ENCODE data around the gene FLRT2. TPM values are rescaled to one million over a fixed set of nuclear protein-coding genes. Genes with fewer than 3 reads are reported as not detected.

The FLRT2 gene
- polyA plus RNA-seq, 3 donors, result 0.01 TPM; not detected in 2

DNA sequence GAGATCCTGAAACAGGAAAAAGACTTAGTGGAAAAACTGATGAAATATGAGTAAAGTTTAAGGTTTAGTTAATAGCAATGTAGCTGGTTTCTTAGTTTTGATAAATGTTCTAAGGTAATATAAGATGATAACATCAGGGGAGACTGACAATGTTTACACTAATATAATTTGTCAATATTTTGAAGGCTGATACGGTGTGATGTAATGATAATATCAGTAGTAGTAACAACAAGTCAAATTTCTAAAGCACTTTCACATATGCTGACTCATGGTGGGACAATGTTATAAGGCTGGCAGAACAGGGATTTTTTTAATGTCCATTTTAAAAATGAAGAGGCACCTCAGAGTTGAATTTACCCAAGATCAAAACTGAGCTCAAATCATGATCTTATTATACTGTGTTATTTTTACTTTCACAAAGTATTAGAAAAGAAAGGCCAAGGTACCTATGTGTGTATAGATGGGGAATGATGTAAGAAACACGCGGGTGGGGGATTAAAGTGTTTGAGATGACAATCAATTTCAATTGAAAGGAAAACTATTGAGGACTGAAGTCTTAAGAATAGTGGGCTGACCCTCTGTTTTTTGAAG lies 2.4 kb upstream of the FLRT2 start:
- Histone ChIP-seq H3K27me3 (ENCODE audit: control insufficient read depth in 2 of 2, insufficient read depth in 2 of 2, low read length in 2 of 2) (peaks cover 33 to 62% of the 10 kb centered on the region in 2 donors), H3K4me3 (replicated peaks in 1 of 3; ENCODE audit: low read depth in 2 of 3, low read length in 3 of 3) (no peak overlapping the region), H3K9ac (ENCODE audit: insufficient read depth, low read length, poor library complexity, severe bottlenecking) (no peak overlapping the region), H3K27ac (ENCODE audit: low read depth in 1 of 2, low read length in 2 of 2) (no peak overlapping the region), H3K79me2 (ENCODE audit: insufficient read depth, low read length) (no peaks in the 10 kb centered on the region), H3K9me3 (replicated peaks in 1 of 2; ENCODE audit: control insufficient read depth in 1 of 2, insufficient read depth in 1 of 2, low read length in 2 of 2) (peaks cover 0 to 33% of the 10 kb centered on the region in 2 donors), H3K4me2 (replicated peaks; ENCODE audit: extremely low read depth, low read length, poor library complexity, severe bottlenecking) (no peak overlapping the region), H3K36me3 (replicated peaks in 1 of 2; ENCODE audit: control insufficient read depth in 1 of 2, insufficient read depth in 2 of 2, low read length in 2 of 2) (no peaks in the 10 kb centered on the region), H3K4me1 (ENCODE audit: control insufficient read depth in 1 of 2, insufficient read depth in 2 of 2, low read length in 2 of 2) (peaks cover 32 to 35% of the 10 kb centered on the region in 2 donors), H2AFZ (ENCODE audit: insufficient read depth, low read depth, low read length, poor library complexity, severe bottlenecking) (no peak overlapping the region), H4K20me1 (ENCODE audit: insufficient read depth, low read length) (no peaks in the 10 kb centered on the region)
- Mint-ChIP-seq H3K27me3 (ENCODE audit: low read depth in 3 of 3) (peaks cover 45 to 61% (median 48%) of the 10 kb centered on the region in 3 donors), H3K4me1 (peaks cover 43% of the 10 kb centered on the region), H3K27ac (no peak overlapping the region), H3K36me3 (peaks cover 1 to 14% of the 10 kb centered on the region in 2 donors), H3K9me3 (peaks cover 0 to 26% (median 15%) of the 10 kb centered on the region in 7 donors), H3K4me3 (peak overlapping the region in 1 of 2 donors; percentile 2)
- intact Hi-C loops (cut with micrococcal nuclease), result no loop called here
- WGBS (ENCODE audit: insufficient coverage), result no CpG with 5 or more reads among the region's 3 CpGs
- no peak for DNase-seq
- TF ChIP-seq, protein P1, sequence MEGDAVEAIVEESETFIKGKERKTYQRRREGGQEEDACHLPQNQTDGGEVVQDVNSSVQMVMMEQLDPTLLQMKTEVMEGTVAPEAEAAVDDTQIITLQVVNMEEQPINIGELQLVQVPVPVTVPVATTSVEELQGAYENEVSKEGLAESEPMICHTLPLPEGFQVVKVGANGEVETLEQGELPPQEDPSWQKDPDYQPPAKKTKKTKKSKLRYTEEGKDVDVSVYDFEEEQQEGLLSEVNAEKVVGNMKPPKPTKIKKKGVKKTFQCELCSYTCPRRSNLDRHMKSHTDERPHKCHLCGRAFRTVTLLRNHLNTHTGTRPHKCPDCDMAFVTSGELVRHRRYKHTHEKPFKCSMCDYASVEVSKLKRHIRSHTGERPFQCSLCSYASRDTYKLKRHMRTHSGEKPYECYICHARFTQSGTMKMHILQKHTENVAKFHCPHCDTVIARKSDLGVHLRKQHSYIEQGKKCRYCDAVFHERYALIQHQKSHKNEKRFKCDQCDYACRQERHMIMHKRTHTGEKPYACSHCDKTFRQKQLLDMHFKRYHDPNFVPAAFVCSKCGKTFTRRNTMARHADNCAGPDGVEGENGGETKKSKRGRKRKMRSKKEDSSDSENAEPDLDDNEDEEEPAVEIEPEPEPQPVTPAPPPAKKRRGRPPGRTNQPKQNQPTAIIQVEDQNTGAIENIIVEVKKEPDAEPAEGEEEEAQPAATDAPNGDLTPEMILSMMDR (IDR thresholded peaks at IDR 0.05), result no peak

DNA sequence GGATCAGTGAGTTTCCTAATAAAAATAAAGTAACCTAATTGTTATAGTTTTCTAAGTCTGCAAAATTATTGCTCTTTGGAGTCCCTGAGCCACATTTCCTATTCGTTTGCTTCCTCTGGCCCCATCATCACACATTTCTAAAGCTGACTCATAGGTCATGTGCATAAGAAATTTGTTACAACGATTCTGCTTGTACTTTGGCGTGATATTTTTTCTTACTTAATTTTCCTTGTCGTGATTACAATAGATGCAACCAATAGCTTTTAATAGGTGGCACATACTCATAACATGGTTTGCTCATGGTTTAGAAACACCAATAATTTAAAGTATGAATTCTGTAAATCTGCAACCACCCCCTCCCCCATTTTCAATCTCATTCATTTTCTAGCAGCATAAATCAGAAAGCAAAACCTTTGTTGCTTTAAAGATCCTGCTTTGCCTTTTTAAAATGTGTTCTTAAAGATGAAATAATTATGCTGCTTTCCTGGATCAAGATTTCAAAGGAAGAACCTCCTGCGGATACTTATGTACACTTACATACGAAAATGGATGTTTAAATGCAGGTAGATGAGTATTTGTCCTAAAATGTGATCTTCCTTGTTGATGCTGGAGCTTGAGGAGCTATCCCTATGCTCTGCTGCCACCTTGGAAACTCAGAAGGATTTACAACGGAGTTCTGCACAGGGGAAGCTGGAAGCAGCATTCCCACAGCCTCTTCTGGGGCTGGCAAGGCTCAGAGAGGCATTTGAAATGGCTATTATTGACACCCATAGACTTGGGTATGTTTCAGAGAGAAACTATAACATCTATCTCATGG lies 1.7 kb upstream of the FLRT2 start:
- intact Hi-C loops (cut with micrococcal nuclease), result no loop called here
- Histone ChIP-seq H2AFZ (ENCODE audit: insufficient read depth, low read depth, low read length, poor library complexity, severe bottlenecking) (no peak overlapping the region), H3K79me2 (ENCODE audit: insufficient read depth, low read length) (no peaks in the 10 kb centered on the region), H3K4me3 (replicated peaks in 1 of 3; ENCODE audit: low read depth in 2 of 3, low read length in 3 of 3) (no peak overlapping the region), H3K9ac (ENCODE audit: insufficient read depth, low read length, poor library complexity, severe bottlenecking) (no peak overlapping the region), H3K27me3 (ENCODE audit: control insufficient read depth in 2 of 2, insufficient read depth in 2 of 2, low read length in 2 of 2) (peaks cover 40 to 69% of the 10 kb centered on the region in 2 donors), H3K4me1 (ENCODE audit: control insufficient read depth in 1 of 2, insufficient read depth in 2 of 2, low read length in 2 of 2) (peaks cover 38 to 43% of the 10 kb centered on the region in 2 donors), H3K4me2 (replicated peaks; ENCODE audit: extremely low read depth, low read length, poor library complexity, severe bottlenecking) (no peak overlapping the region), H3K27ac (ENCODE audit: low read depth in 1 of 2, low read length in 2 of 2) (no peak overlapping the region), H3K9me3 (replicated peaks in 1 of 2; ENCODE audit: control insufficient read depth in 1 of 2, insufficient read depth in 1 of 2, low read length in 2 of 2) (peaks cover 0 to 41% of the 10 kb centered on the region in 2 donors), H3K36me3 (replicated peaks in 1 of 2; ENCODE audit: control insufficient read depth in 1 of 2, insufficient read depth in 2 of 2, low read length in 2 of 2) (no peaks in the 10 kb centered on the region), H4K20me1 (ENCODE audit: insufficient read depth, low read length) (no peaks in the 10 kb centered on the region)
- Mint-ChIP-seq H3K9me3 (peaks cover 0 to 29% (median 20%) of the 10 kb centered on the region in 7 donors), H3K4me3 (peak overlapping the region in 1 of 2 donors; percentile 99), H3K27me3 (ENCODE audit: low read depth in 3 of 3) (peaks cover 51 to 68% (median 55%) of the 10 kb centered on the region in 3 donors), H3K4me1 (peaks cover 48% of the 10 kb centered on the region), H3K27ac (no peak overlapping the region), H3K36me3 (peaks cover 5 to 18% of the 10 kb centered on the region in 2 donors)
- TF ChIP-seq, protein P1 (IDR thresholded peaks at IDR 0.05), result no peak
- WGBS (ENCODE audit: insufficient coverage), result 100% methylated on average over 1 of the region's 7 CpGs
- DNase-seq, result peak in 1 of 3 donors; percentile 26

Data from CD14-positive monocyte (primary cell).